ENCODE results near the gene ARHGAP8. TPM values are rescaled to one million over a fixed set of nuclear protein-coding genes. Genes with fewer than 3 reads are reported as not detected.
A peak's percentile ranks its signal among the peaks of the same experiment; 100 is the strongest.

ARHGAP8 gene
- total RNA-seq, 1 donor from 2014 or later = not detected

- Histone ChIP-seq H3K36me3 (no peaks in the 10 kb centered on the region), H3K27ac (replicated peaks) (no peak overlapping the region), H3K4me3 (no peak overlapping the region), H3K4me1 (no peaks in the 10 kb centered on the region), H3K27me3 (ENCODE audit: low read depth) (peaks cover 7% of the 10 kb centered on the region), H3K9me3 (replicated peaks) (no peaks in the 10 kb centered on the region)
- intact Hi-C loops (cut with micrococcal nuclease) = no loop called here
- DNase-seq = no peak
- no peak for TF ChIP-seq CTCF (IDR thresholded peaks at IDR 0.05; ENCODE audit: borderline replicate concordance)
These were observed 40.5 kb upstream of the ARHGAP8 start for GRCh38 chr22:44711690-44712555.

GRCh38 chr22:44712962-44713361 is 39.4 kb upstream of the ARHGAP8 start:
- no peaks in the 10 kb centered on the region for H3K36me3 ChIP-seq
- no peaks in the 10 kb centered on the region for H3K27me3 ChIP-seq (ENCODE audit: low read depth)
- intact Hi-C loops (cut with micrococcal nuclease) = no loop called here
- no peak overlapping the region for H3K27ac ChIP-seq (replicated peaks)
- H3K9me3 ChIP-seq (replicated peaks) = no peaks in the 10 kb centered on the region
- no peak overlapping the region for H3K4me3 ChIP-seq
- no peak for DNase-seq
- no peaks in the 10 kb centered on the region for H3K4me1 ChIP-seq
- no peak for TF ChIP-seq CTCF (IDR thresholded peaks at IDR 0.05; ENCODE audit: borderline replicate concordance)

GRCh38 chr22:44714703-44715350 is 37.5 kb upstream of the ARHGAP8 start:
- Histone ChIP-seq H3K27me3 (ENCODE audit: low read depth) (no peaks in the 10 kb centered on the region), H3K4me1 (no peaks in the 10 kb centered on the region), H3K36me3 (no peaks in the 10 kb centered on the region), H3K4me3 (no peak overlapping the region), H3K27ac (replicated peaks) (no peak overlapping the region), H3K9me3 (replicated peaks) (no peaks in the 10 kb centered on the region)
- no peak for TF ChIP-seq CTCF (IDR thresholded peaks at IDR 0.05; ENCODE audit: borderline replicate concordance)
- intact Hi-C loops (cut with micrococcal nuclease) = no loop called here
- no peak for DNase-seq

GRCh38 chr22:44718418-44718817 is 34.0 kb upstream of the ARHGAP8 start:
- intact Hi-C loops (cut with micrococcal nuclease) = no loop called here
- no peak for DNase-seq
- no peaks in the 10 kb centered on the region for H3K36me3 ChIP-seq
- no peak overlapping the region for H3K27ac ChIP-seq (replicated peaks)
- no peaks in the 10 kb centered on the region for H3K9me3 ChIP-seq (replicated peaks)
- no peak for TF ChIP-seq CTCF (IDR thresholded peaks at IDR 0.05; ENCODE audit: borderline replicate concordance)
- no peaks in the 10 kb centered on the region for H3K27me3 ChIP-seq (ENCODE audit: low read depth)
- H3K4me1 ChIP-seq = no peaks in the 10 kb centered on the region
- no peak overlapping the region for H3K4me3 ChIP-seq

GRCh38 chr22:44719586-44720368 is 32.6 kb upstream of the ARHGAP8 start:
- H3K27me3 ChIP-seq (ENCODE audit: low read depth) = no peaks in the 10 kb centered on the region
- H3K4me1 ChIP-seq = no peaks in the 10 kb centered on the region
- no peaks in the 10 kb centered on the region for H3K36me3 ChIP-seq
- no peak for TF ChIP-seq CTCF (IDR thresholded peaks at IDR 0.05; ENCODE audit: borderline replicate concordance)
- peak; percentile 40 for DNase-seq
- H3K27ac ChIP-seq (replicated peaks) = no peak overlapping the region
- intact Hi-C loops (cut with micrococcal nuclease) = no loop called here
- H3K4me3 ChIP-seq = no peak overlapping the region
- H3K9me3 ChIP-seq (replicated peaks) = no peaks in the 10 kb centered on the region
